Activated naive CD4-positive, alpha-beta T cell treated with anti-CD3 and anti-CD28 coated beads, Interleukin-2, amount 50 U/mL, for 24 hours (primary cell): ENCODE results near the gene ERH.
"Not testable (repeated sequence)": the region's sequence is repeated elsewhere in the genome, so short reads cannot be mapped to it uniquely, and the experiment has no call there.

Source experiments
- H3K27ac Mint-ChIP-seq: one replicate; pipeline ENCODE4 v1.8.0; 2021; ENCODE audit warnings: mild to moderate bottlenecking, mixed read lengths
- H3K27me3 Mint-ChIP-seq: one replicate; pipeline ENCODE4 v1.8.0; 2021; ENCODE audit warnings: mixed read lengths
- H3K36me3 Mint-ChIP-seq: one replicate; pipeline ENCODE4 v1.8.0; 2021; ENCODE audit warnings: mixed read lengths
- H3K4me1 Mint-ChIP-seq: one replicate; pipeline ENCODE4 v1.8.0; 2021; ENCODE audit warnings: mixed read lengths
- H3K4me3 Mint-ChIP-seq: one replicate; pipeline ENCODE4 v1.8.0; 2021; ENCODE audit warnings: mild to moderate bottlenecking, mixed read lengths
- H3K9me3 Mint-ChIP-seq: one replicate; pipeline ENCODE4 v1.8.0; 2021; ENCODE audit warnings: mixed read lengths

Gene ERH

DNA sequence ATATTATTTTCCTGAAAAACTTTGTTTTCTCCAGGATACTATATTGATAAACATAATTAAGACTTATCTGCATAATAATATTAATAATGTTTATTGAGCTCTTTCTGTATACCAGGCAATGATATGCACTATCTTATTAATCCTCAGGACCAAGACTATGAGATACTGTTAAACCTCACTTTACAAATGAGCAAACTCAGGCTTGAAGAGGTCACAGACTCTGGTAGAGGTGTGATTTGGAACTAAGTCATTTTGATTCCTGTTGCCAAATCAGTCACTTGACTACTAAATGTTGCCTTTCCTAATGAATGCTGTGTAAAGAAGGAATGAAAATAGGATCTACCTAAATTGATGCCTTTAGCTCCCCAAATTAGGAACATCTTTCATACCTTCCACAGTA lies 7.7 kb upstream of the ERH start:
- no peak overlapping the region for H3K4me3 Mint-ChIP-seq
- H3K27me3 Mint-ChIP-seq: no peaks in the 10 kb centered on the region
- H3K27ac Mint-ChIP-seq: no peak overlapping the region
- H3K9me3 Mint-ChIP-seq: no peaks in the 10 kb centered on the region
- peaks cover 8% of the 10 kb centered on the region for H3K36me3 Mint-ChIP-seq
- peaks cover 51% of the 10 kb centered on the region for H3K4me1 Mint-ChIP-seq

GRCh38 chr14:69404883-69405282 lies 6.8 kb upstream of the ERH start:
- peaks cover 60% of the 10 kb centered on the region for H3K4me1 Mint-ChIP-seq
- H3K9me3 Mint-ChIP-seq: no peaks in the 10 kb centered on the region
- no peak overlapping the region for H3K27ac Mint-ChIP-seq
- H3K4me3 Mint-ChIP-seq: no peak overlapping the region
- no peaks in the 10 kb centered on the region for H3K27me3 Mint-ChIP-seq
- peaks cover 12% of the 10 kb centered on the region for H3K36me3 Mint-ChIP-seq

DNA sequence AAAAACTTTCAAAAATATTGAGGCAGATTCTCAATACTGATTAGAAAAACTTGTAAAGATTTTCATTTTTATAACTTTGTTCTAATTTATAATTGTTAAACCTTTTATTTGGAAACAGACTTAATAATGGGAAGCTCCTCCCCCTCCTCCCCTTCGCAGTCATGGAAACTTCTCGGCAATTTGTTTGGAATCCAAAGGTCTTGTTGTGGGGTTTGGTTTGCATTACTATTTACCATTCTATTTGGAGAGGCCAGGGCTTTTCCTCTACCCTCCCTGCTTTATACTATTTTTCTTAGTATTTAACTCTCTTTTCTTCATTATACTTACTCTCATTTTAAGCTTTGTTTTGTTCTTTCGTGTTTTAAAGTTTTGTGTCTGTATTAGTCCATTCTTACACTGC lies 6.4 kb upstream of the ERH start:
- Mint-ChIP-seq H3K4me3 (no peak overlapping the region), H3K36me3 (peaks cover 12% of the 10 kb centered on the region), H3K9me3 (no peaks in the 10 kb centered on the region), H3K27me3 (no peaks in the 10 kb centered on the region), H3K4me1 (peaks cover 64% of the 10 kb centered on the region), H3K27ac (no peak overlapping the region)

- Mint-ChIP-seq H3K9me3 (no peaks in the 10 kb centered on the region), H3K4me1 (peaks cover 57% of the 10 kb centered on the region), H3K27ac (no peak overlapping the region), H3K36me3 (peaks cover 13% of the 10 kb centered on the region), H3K4me3 (no peak overlapping the region), H3K27me3 (no peaks in the 10 kb centered on the region)
These were observed 3.7 kb upstream of the ERH start for GRCh38 chr14:69401841-69402240.

DNA sequence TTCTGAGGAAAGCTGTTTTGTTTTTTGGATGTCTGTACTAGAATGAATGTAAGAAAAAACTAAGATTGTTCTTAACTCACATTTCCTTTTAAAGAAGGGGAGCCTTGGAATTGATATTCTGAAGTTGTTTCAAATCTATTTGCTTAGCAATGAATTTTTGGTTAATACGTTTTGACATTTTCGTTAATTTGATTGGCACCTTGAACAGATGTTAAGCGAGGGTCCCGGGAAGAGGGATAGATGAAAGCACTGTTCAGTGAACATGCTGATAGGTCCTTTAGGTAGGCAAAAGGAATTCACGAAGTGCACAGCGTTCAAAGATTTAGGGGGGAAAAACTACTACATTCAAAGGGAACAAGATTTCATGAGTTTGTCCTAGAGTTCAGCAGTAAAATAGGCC lies 2.1 kb upstream of the ERH start:
- Mint-ChIP-seq H3K4me3 (peak overlapping the region; percentile 96), H3K9me3 (no peaks in the 10 kb centered on the region), H3K4me1 (peaks cover 68% of the 10 kb centered on the region), H3K36me3 (peaks cover 23% of the 10 kb centered on the region), H3K27ac (no peak overlapping the region), H3K27me3 (no peaks in the 10 kb centered on the region)

DNA sequence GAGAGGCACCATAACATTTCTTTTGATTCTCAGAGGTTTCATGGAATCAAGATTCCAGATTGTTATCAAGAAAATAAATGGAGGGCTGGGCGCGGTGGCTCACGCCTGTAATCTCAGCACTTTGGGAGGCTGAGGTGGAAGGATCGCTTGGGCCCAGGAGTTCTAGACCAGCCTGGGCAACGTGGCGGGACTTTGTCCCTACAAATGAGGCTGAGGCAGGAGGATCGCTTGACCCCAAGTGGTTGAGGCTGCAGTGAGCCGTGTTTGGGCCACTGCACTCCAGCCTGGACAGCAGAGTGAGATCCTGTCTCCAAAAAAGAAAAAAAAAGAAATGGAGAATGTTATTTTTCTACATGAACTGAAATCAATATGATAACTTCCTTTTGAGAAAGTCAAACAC lies 1.7 kb upstream of the ERH start:
- H3K27ac Mint-ChIP-seq: no peak overlapping the region
- H3K4me1 Mint-ChIP-seq: peaks cover 70% of the 10 kb centered on the region
- peak overlapping the region; percentile 96 for H3K4me3 Mint-ChIP-seq
- H3K27me3 Mint-ChIP-seq: no peaks in the 10 kb centered on the region
- no peaks in the 10 kb centered on the region for H3K9me3 Mint-ChIP-seq
- peaks cover 22% of the 10 kb centered on the region for H3K36me3 Mint-ChIP-seq

- Mint-ChIP-seq H3K4me3 (peak overlapping the region; percentile 96), H3K27ac (peak overlapping the region; percentile 96), H3K27me3 (no peaks in the 10 kb centered on the region), H3K4me1 (peaks cover 68% of the 10 kb centered on the region), H3K36me3 (peaks cover 24% of the 10 kb centered on the region), H3K9me3 (no peaks in the 10 kb centered on the region)
These were observed 715 bp upstream of the ERH start for GRCh38 chr14:69398818-69399210.

DNA sequence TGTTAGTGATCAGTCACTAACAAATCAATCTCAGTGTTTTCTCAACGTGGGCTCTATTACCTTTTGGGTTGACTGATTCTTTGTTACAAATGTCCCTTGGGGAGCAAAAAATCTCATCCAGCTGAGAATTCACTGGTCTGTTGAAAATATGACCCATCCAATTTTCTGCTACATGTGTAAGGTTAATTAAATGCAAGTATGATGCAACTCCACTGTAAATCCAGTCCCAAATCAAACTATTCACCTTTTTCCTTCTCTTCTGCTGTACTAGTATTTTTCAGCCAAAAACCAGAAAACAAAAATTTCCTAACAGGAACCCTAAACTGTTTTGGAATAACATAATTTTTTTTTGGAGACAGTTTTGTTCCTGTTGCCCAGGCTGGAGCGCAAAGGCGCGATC lies 2.2 kb downstream of the ERH start:
- Mint-ChIP-seq H3K4me1 (peaks cover 81% of the 10 kb centered on the region), H3K27ac (peak overlapping the region; percentile 51), H3K9me3 (no peaks in the 10 kb centered on the region), H3K27me3 (no peaks in the 10 kb centered on the region), H3K36me3 (peaks cover 39% of the 10 kb centered on the region), H3K4me3 (peak overlapping the region; percentile 96)

DNA sequence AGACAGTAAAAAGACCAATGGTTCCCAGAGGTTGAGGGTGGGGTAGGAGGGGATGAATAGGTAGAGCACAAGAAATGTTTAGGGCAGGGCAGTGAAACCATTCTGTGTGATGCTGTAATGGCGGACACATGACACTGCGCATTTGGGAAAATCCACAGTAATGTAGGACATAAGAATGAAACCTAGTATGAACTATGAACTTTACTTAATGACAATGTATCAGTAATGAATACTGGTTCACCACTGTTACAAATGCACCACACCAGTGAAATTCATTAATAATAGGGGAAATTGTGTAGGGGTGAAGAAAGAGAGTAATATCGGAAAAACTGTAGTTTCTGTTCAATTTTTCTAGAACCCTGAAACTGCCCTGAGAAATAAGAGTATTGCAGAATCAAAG lies 5.6 kb downstream of the ERH start:
- Mint-ChIP-seq H3K27ac (no peak overlapping the region), H3K9me3 (no peaks in the 10 kb centered on the region), H3K4me3 (no peak overlapping the region), H3K4me1 (peaks cover 89% of the 10 kb centered on the region), H3K36me3 (peaks cover 48% of the 10 kb centered on the region), H3K27me3 (no peaks in the 10 kb centered on the region)

DNA sequence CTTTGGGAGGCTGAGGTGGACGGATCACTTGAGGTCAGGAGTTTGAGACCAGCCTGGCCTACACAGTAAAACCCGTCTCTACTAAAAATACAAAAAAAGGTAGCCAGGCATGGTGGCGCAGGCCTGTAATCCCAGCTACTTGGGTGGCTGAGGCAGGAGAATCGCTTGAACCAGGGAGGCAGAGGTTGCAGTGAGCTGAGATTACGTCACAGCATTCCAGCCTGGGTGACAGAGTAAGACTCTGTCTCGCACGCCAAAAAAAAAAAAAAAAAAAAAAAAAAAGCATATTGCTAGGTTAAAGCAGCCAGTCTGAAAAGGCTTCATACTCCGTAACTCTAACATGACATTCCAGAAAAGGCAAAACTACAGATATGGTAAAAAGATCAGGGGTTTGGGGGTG lies 6.7 kb downstream of the ERH start:
- Mint-ChIP-seq H3K4me1 (peaks cover 89% of the 10 kb centered on the region), H3K4me3 (peak overlapping the region; percentile 57), H3K36me3 (peaks cover 46% of the 10 kb centered on the region)
- not testable (repeated sequence) for H3K27ac Mint-ChIP-seq, H3K9me3 Mint-ChIP-seq, H3K27me3 Mint-ChIP-seq

DNA sequence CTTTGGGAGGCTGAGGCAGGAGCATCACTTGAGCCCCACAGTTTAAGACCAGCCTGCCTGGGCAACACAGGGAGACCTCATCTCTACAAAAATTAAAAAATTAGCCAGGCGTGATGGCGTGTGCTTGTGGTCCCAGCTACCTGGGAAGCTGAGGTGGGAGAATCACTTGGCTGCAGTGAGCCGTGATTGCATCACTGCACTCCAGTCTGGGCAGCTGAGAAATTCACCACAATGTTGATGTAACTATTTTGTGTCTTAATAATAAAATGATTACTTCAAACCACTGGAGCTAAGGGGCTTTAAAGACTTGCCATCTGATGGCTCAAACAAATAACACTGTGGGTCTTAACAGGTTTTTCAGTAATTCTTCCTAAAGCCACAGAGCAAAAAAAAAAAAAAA lies 10.8 kb downstream of the ERH start:
- Mint-ChIP-seq H3K4me1 (peaks cover 77% of the 10 kb centered on the region), H3K4me3 (no peak overlapping the region), H3K9me3 (no peaks in the 10 kb centered on the region), H3K27me3 (no peaks in the 10 kb centered on the region), H3K27ac (no peak overlapping the region), H3K36me3 (peaks cover 35% of the 10 kb centered on the region)

- Mint-ChIP-seq H3K27ac (no peak overlapping the region), H3K36me3 (peaks cover 23% of the 10 kb centered on the region), H3K9me3 (no peaks in the 10 kb centered on the region), H3K27me3 (no peaks in the 10 kb centered on the region), H3K4me1 (peaks cover 5% of the 10 kb centered on the region), H3K4me3 (no peak overlapping the region)
These were observed 19.8 kb downstream of the ERH start for GRCh38 chr14:69378274-69378673.

GRCh38 chr14:69376439-69376838 lies 21.7 kb downstream of the ERH start:
- Mint-ChIP-seq H3K4me3 (no peak overlapping the region), H3K9me3 (no peaks in the 10 kb centered on the region), H3K27me3 (no peaks in the 10 kb centered on the region), H3K4me1 (peaks cover 5% of the 10 kb centered on the region), H3K27ac (no peak overlapping the region), H3K36me3 (peaks cover 26% of the 10 kb centered on the region)

DNA sequence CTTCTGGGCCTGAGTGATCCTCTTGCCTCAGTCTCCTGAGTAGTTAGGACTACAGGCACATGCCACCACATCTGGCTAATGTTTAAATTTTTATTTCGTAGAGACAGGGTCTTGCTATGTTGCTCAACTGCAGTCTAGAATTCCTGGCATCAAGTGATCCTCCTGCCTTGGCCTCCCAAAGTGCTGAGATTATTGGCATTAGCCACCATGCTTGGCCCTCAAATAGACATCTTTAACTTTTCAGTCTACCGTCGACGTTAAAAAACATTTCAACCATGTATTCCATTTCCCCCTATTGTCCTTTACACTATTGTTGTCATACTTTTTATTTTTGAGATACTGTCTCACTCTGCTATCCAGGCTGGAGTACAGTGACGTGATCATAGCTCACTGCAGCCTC lies 22.4 kb downstream of the ERH start:
- peaks cover 26% of the 10 kb centered on the region for H3K36me3 Mint-ChIP-seq
- H3K9me3 Mint-ChIP-seq: no peaks in the 10 kb centered on the region
- no peak overlapping the region for H3K4me3 Mint-ChIP-seq
- peaks cover 5% of the 10 kb centered on the region for H3K4me1 Mint-ChIP-seq
- no peaks in the 10 kb centered on the region for H3K27me3 Mint-ChIP-seq
- H3K27ac Mint-ChIP-seq: no peak overlapping the region

GRCh38 chr14:69375182-69375581 lies 22.9 kb downstream of the ERH start:
- Mint-ChIP-seq H3K36me3 (peaks cover 26% of the 10 kb centered on the region), H3K9me3 (no peaks in the 10 kb centered on the region), H3K4me1 (peaks cover 5% of the 10 kb centered on the region), H3K27ac (no peak overlapping the region), H3K27me3 (no peaks in the 10 kb centered on the region), H3K4me3 (no peak overlapping the region)

DNA sequence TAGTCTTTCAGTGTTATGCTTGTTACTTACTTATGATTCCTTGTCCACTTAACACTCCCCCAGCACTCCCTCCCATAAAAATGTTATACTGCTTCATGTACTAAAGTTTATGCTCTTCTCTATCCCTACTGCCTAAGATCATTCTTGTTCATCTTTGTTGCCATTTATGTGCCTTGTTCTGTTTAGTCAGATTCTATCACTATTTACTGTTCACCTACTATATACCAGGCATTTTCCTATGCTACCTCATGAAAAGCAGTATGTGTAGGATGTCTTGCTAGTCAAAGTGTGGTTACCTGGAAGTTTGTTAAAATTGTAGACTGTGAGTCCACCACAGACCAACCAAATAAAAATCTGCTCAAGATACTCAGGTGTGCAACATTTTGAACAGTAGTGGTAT lies 23.9 kb downstream of the ERH start:
- H3K9me3 Mint-ChIP-seq: no peaks in the 10 kb centered on the region
- H3K36me3 Mint-ChIP-seq: peaks cover 26% of the 10 kb centered on the region
- no peak overlapping the region for H3K4me3 Mint-ChIP-seq

DNA sequence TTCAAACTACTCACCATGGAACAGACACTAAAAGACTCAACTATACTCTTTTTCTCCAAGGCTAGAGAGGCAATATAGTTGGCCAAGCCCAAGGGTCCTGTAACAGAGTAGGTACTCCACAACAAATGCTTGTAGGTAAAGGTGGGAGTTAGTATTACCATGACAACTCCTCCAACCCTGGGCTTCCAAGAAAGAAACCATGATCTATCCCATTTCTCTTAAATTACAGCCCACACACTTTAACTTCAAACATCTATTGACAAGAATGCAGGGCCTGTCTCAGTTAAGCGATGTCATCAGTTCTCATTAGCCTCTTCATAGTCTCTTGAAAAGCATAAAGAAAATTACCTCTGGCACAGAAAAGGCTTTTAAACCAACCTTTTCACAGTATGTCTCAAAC lies 25.0 kb downstream of the ERH start:
- H3K27ac Mint-ChIP-seq: peak overlapping the region; percentile 56
- H3K36me3 Mint-ChIP-seq: peaks cover 25% of the 10 kb centered on the region
- H3K4me1 Mint-ChIP-seq: peaks cover 5% of the 10 kb centered on the region
- no peak overlapping the region for H3K4me3 Mint-ChIP-seq
- no peaks in the 10 kb centered on the region for H3K9me3 Mint-ChIP-seq
- no peaks in the 10 kb centered on the region for H3K27me3 Mint-ChIP-seq

More for the DNA sequence above, 23.9 kb downstream of the ERH start:
- Mint-ChIP-seq H3K27me3 (no peaks in the 10 kb centered on the region), H3K27ac (peak overlapping the region; percentile 32), H3K4me1 (peaks cover 5% of the 10 kb centered on the region)
